KBM-7 (cell line): ENCODE results near the gene SLC3A2.
A peak's percentile ranks its signal among the peaks of the same experiment; 100 is the strongest.

ENCODE experiments used
- DNase-seq: peaks from one replicate; pipeline ENCODE4 v3.0.0-alpha.2; 2015
- in situ Hi-C: fragments of 300-500 bp; cut with MboI; formaldehyde crosslinking; loops from 2 replicates; pipeline ENCODE4 v1.14.3; 2020; ENCODE audit warnings: low sequenced_read_pairs, low pct_unique_long_range_greater_than_20kb, mixed read lengths

Gene SLC3A2

DNA sequence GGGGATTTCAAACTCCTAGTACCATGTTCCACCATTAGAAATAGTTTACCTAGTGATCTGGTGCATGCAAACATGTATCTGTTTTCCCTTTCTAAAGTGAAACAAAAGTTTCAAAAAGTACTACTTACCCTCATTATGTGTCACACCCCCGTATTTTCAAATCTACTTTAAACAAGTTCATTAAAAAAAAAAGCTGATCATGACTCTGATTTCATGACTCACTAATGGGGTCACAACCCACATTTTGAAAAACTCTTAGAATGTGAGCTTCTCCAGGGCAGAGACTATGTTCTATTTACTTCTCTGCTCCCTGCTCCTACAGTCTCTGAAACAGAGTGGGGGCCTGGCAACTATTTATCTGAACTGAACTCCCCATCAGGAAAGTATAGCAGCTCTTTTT, 22.2 kb downstream of the SLC3A2 start:
- DNase-seq: no peak
- in situ Hi-C loops: no loop called here

DNA sequence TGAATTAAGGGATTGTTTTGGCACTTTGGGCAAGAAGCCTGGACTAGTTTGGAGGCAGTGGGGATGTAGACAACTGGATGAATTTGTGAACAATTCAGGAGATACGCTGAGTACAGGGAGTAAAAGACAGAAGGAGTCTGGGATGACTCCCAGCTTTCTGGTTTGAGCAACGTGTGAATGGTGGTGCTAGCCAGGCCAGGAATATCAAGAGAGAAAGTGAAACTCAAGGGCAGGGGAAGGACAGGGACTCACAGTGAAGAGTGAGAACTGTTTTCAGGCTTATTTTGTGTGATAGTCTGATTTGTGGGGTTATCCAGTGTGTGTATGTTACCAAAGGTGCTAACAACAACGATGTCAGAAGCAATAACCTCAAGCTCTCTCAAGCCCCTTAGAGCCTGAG, 24.6 kb downstream of the SLC3A2 start:
- in situ Hi-C loops: no loop called here
- DNase-seq: no peak

DNA sequence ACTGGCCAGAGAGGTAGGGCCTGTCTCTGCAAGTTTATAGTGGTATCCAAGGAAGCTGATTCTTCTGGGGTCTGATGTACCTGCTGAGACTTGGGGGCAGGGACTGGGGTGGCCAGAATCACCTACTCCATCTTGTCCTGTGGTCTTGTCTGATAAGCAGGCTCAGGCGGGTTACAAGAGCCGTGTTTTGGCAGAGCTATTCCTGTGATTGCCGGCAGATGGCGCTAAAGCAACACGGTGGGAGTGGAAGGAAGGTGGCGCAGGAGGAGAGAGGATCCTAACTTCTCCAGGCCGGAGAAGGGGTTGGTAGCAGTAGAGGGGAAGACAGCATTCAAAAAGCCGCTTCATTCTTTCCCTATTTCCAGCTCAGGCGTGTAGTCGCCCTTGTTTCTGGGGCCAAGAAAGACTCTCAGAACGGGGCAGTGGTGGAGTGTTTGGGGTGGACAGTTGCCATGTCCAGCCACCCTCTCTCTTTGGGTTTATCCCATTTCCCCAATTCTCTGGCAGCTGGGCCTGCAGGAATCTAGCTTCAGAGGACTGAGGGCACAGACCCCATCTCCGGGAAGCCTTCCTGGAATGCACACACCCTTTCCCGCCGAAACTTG, 25.3 kb downstream of the SLC3A2 start:
- in situ Hi-C loops: no loop called here
- peak; percentile 93 for DNase-seq

DNA sequence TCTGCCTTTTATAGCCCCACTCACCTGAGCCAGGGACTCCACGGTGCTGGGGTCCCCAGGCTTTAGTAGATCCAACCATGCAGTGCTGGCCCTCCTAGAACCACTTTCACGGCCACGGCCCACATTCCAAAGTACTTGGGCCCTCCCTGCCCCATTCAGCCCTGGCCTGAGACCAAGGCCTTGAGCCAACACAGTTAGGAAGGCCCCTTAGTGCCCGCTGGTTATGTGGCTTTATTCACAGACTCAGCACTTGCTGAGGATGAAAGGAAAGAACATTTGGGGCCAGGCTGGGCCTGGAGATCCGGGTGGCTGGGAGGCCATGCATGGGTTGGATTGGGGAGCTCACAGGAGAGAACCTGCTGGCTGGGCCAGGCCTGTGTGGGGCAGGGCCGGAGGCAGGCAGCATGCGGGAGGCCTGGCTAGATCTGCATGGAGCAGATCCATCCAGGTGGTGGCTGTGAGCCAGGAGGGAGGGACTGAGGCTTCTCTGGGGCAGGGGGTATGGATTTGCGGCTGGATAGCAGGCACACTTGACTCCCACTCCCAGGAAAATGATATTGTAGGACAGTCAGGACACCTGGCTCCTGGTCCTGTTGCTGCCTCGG, 27.9 kb downstream of the SLC3A2 start:
- DNase-seq: no peak
- in situ Hi-C loops: no loop called here

DNA sequence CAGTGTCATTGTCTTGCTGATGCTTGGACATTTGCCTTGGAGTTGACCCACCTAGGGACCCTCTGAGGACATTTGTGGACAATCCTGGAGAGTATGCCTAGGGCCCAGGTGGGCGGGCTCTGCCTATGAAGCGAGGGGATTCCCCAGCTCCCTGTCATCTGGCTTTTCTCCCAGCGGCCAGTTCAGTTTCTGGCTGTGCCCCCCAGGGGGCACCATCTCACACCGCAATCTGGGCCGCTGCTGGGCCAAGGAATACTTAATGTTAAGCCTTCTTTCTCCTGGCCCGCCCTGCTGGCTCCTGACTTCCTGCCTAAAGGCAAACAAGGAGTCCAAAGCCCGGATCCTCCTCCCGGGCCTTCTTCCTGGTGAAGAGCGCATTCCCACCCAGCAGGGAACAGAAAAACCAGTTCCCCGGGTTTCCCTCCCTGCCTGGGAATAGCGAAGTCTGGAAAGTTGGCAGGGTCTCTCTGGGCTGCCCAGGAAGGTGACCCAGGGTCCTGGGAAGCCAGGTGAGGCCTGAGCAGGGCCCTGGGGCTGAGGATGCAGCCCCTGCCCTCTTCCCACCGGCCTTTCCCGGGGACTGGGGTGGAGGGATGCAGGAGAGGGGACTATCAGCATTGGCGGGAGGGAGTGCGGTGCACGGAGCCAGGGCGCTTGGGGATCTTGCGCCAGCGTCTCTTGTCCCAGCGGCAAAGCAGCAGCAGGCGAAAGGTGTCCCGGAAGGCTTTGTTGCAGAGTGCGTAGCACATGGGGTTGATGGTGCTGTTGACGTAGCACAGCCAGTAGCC, 28.6 kb downstream of the SLC3A2 start:
- in situ Hi-C loops: no loop called here
- DNase-seq: peak; percentile 50

DNA sequence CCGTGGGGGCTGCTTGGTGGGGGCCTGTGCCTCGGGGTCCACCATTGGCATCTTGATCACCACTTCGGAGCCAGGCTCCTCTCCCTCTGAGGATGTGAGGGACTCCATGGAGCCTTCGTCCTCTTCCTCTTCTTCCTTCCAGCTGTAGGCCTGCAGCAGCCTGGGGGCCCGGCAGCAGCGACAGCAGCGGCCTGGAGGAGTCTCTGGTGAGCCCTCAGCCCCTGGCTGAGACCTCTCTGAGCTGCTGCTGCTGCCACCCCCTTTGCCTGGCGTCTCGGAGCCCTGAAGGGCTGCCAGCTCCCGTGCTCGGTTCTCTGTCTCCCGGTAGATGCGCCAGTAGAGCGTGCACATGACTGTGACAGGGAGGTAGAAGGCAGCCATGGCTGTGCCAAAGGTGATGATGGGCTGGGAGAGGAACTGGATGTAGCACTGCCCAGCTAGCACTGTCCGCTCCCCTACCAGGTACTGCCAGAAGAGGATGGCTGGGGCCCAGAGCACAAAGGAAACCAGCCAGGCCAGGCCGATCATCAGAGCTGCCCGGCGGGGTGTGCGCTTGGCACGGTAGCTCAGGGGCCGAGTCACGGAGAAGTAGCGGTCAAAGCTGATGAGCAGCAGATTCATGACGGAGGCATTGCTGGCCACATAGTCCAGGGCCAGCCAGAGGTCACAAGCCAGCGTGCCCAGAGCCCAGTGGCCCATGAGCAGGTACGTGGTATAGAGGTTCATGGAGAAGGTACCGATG, 29.6 kb downstream of the SLC3A2 start:
- DNase-seq: no peak
- in situ Hi-C loops: loop anchor here (10.0 kb wide), 1 partner anchor 104 kb away; the partner anchor contains the start of gene SLC22A8

DNA sequence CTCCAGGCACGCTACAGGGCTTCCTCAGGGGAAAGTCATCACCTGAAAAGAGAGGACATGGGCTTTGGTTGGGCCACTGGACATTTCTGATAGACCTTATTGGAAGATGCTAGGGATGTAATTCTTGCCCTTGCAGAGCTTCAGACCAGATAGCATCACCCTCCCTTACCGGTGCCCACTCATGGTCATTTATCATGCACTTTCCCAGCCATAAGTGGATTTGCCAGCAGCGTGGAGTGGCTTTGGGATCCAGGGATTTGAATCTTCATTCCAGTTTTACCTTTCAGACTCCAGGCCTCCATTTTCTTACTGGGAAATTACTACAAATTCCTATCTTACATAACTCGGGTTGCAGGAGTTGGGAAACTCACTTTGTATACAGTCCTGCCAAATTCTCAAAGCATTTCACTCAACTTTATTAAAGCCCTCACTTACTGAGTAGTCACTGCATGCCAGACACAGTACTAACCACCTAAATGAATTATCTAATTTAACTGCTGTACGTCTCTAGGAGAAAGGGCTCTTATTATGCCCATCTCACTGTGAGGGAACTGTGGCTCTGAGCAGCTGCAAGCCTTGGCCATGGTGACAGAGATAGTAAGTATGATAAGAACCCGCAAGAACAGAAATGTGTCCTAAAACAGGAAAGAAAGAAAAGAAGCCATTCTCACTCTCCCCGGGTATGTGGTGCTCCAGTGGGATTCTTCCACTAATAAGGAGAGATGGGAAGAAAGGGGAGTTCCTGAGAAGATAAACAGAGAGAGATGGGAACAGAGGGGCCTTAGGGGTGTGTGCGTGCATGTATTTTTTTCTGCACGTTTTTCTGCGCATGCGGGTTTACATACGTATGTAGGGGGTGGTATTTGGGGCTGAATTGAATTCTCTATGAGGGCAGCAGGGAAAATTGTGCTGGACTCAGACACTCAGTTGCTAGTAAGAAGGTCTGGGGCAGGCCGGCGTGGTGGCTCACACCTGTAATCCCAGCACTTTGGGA, 30.7 kb downstream of the SLC3A2 start:
- DNase-seq: peak; percentile 32
- in situ Hi-C loops: loop anchor here (10.0 kb wide), 1 partner anchor 103 kb away; the partner anchor contains the start of gene SLC22A8

DNA sequence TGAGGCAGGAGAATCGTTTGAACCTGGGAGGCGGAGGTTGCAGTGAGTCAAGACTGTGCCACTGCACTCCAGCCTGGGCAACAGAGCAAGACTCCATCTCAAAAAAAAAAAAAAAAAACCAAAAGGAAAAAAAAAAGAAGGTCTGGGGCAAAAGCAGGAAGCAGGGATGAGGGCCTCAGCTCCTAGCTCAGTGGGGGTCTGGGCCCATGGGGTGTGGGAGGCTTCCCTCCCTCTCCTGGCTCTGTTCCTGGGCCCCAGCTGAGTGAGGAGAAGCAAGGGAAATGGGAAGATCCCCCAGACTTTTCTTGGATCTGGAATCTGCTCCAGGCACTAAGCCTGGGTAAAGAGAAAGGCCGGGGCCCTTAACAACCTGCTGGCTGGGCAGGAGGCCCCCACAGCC, 31.6 kb downstream of the SLC3A2 start:
- no peak for DNase-seq
- in situ Hi-C loops: loop anchor here (10.0 kb wide), 1 partner anchor 103 kb away; the partner anchor contains the start of gene SLC22A8

DNA sequence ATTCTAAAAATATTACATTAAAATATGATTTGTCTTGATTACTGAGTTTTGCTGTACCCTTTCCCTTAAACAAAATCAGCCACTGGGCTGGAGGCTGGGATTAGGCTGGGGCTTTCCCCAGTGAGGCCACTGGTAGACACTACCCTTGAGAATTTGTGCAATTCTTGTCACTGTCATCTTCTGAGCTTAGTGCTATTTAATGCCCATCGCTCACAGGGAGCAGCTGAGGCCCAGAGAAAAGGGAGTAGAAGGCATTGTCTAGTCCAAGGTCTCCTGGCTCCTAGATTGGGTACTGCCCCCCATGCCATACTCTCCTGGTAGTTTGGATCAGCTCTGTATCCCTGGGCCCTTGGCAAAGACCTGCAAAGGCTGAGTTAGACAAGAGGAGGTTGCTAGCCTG, 33.7 kb downstream of the SLC3A2 start:
- no peak for DNase-seq
- in situ Hi-C loops: loop anchor here (10.0 kb wide), 1 partner anchor 100 kb away; the partner anchor contains the start of gene SLC22A8

DNA sequence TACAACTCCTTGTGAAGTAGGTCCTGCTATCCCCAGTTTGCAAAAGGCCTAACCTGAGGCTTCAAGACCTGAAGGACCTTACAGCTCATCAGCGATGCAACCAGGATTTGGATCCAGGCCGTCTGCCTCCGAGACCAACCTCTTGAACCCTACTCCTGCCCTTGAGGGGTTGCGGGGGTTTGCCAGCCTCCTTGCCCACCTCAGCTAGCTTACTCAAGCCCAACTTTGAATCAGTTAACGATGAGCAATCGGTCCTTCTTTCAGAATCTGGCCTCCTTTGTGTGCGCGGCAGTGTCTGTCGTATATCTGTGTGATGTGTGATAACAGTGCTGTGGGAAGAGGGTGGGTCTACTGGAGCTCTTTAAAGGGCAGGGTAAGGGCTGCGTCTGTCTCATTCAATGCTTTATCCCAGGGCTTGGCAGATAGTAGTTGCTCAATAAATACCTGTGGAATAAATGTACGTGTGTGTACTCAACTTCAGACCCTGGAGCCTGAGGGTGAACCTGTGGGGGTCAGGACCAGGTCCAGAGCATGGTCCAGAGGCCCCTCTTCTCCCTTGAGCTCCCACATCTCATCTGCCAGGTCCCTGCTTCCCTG, 37.3 kb downstream of the SLC3A2 start:
- DNase-seq: no peak
- in situ Hi-C loops: loop anchor here (10.0 kb wide), 1 partner anchor 97 kb away; the partner anchor contains the start of gene SLC22A8

DNA sequence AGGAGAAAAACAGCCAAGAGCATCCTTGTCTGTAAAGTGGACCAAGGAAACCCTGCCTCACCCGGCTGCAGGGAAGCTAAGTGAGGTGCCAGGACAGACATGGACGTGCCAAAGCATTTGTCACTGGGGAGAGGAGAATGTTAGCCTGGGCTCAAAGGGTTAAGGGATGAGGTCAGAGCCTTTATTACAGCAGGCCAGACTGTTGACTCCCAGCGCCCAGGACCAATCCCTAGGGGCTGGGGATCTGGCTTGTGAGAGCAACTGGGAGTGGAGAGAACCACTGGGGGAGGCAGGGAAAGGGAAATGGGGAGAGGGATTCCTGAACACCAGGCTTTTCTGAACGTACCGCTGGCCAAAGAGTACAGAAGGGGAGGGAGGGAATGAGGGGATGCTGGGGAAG, 37.8 kb downstream of the SLC3A2 start:
- in situ Hi-C loops: loop anchor here (10.0 kb wide), 1 partner anchor 96 kb away; the partner anchor contains the start of gene SLC22A8

DNA sequence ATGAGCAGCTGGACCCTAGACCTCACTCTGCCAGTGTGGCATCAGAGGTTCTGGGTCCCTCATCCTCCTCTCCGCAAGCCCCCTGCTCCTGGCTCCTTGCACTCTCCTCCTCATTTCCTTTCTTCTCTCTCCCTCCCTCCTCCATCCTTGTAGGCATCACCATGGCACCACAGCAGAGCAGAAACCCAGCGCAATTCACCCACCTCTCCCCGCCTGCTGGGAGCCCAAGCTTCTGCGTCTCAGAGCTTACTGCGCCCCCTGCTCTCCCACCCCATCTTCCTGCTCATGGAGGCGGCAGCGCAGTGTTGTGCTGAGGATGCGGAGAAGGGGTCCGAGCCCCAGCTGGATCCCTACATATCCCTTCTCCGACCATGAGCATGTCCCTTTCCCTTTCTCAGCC, 38.8 kb downstream of the SLC3A2 start:
- in situ Hi-C loops: loop anchor here (10.0 kb wide), 1 partner anchor 95 kb away; the partner anchor contains the start of gene SLC22A8

More for the DNA sequence above, 37.8 kb downstream of the SLC3A2 start:
- DNase-seq: no peak

DNA sequence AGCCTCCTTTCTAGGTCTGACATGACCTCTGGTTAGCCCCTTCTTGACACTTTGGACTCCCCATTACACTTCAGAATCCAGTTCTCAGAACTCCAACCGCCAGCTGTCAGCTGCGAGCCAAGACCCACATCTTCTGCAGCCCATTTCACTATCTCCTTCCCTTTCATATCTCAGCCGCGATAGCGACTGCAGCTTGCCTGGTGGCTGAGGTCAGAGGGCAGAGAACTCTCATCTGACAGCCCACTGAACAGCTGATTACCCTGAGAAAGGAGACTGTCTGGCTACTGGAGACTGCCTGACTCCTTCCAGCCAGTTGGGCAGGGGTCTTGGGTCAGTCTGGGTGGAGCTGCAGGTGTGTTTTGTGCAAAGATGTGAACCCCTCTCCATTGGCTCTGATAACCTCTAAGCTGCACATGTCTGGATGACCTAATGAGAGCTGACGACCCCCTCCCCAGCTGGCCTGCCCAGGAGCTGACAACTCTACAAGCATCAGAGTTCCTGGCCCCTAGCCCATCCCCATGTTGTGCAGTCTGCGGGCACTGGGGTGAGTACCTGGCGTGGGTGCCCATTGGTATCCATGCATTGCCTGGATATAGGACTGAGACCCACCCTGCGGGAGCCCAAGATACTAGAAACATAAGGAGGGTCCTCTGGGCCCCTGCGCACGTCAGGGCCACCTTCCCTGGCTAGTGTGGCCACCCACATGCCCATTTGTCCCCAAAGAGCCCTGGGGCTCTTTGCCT, 39.4 kb downstream of the SLC3A2 start:
- no peak for DNase-seq
- in situ Hi-C loops: loop anchor here (10.0 kb wide), 1 partner anchor 95 kb away; the partner anchor contains the start of gene SLC22A8

More for the DNA sequence above, 38.8 kb downstream of the SLC3A2 start:
- no peak for DNase-seq

DNA sequence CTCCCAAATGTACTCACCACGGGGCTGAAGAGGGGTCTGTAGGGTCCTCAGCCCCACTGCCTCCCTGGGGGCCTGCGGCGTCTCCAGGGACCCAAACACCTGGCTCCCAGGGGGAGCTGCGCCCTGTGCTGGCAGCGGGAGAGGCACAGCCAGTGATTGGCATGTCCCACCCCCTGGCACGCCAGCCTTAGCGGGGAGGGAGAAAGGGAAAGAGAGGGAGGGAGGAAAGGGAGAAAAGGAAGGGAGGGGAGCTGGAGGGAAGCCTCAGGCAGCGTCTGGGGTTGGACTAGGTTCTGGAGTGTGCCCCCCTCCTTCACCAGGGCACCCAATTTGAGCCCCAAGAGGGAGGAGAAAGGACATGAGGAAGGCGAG, 40.5 kb downstream of the SLC3A2 start, which contains the start of gene CHRM1:
CHRM1 (minus strand) TSS at position 163 of the 372 bp plus-strand sequence. CDS start 10,263 bp downstream, outside the sequence.
- no peak for DNase-seq
- in situ Hi-C loops: no loop called here

DNA sequence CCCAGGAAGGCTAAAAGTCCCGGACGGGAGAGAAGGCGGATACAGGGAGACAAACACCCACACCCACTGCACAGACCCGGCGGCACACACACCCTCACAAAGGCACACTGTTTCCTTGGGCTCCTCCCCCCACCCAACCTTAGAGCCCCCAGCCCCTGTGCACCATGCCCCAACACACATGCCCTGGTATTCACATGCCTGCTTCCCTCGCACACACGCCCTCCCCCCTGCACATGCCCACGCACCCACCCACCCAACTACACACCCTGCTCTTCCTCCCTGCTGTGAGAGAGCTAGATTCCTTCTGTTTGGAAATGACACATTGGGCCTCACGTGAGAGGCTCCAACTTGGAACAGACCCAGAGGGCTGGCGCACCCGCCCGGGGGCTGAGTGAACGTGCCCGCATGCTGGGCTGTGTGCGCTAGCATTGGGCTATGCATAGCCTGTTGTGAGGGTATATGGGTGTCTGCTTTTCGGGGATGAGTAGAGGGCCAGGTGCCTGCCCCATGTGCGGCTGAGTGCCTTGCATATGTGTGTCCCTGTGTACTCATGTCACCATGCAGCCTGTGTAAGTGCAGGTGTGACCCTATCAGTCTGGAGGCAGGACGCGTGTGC, 41.0 kb downstream of the SLC3A2 start:
- in situ Hi-C loops: no loop called here

DNA sequence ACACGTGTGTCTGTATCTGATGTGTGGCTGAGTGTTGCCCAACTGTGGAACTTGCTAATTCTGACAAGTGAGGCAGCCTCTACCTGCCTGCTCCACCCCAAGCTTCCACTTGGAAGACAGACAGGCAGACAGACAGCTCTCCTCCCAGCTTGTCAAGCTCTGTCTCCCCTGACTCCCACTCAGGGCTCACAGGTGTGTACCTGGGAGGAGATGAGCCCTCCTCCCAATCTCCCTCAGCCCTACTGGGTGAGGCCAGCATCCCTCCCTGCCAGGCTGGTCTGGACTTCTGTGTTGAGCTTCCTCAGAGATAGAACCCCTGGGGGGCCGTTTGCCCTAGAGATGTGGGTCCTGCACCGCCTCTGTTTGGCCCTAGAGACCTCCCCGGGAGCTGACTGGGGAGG, 41.5 kb downstream of the SLC3A2 start:
- no peak for DNase-seq
- in situ Hi-C loops: no loop called here

More for the DNA sequence above, 41.0 kb downstream of the SLC3A2 start:
- no peak for DNase-seq
